ENCODE measurements around the gene GXYLT1. TPM values are rescaled to one million over a fixed set of nuclear protein-coding genes. Genes with fewer than 3 reads are reported as not detected.

GXYLT1 gene
- total RNA-seq, 2 donors from 2014 or later, result 7.0 to 17.9 TPM

DNA sequence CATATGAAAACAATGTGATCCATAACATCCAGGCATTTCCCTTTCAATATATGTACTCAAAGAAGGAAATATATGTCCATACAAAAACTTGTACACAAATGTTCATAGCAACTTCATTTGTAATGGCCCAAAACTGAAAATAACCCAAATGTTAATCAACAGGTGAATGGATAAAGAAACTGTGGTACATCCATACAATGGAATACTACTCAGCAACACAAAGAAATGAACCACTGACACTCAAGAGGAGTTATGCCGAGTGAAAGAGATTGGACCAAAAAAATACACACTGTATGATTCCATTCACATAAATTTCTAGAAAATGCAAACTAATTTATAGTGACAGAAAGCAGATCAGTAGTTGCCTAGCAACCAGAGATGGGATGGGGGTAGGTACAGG lies 30.3 kb upstream of the GXYLT1 start:
- ATAC-seq (ENCODE audit: insufficient number of reproducible peaks, low FRiP score, low read depth), result no peak
- no peak overlapping the region for H3K4me3 ChIP-seq
- no peak for TF ChIP-seq CTCF (IDR thresholded peaks at IDR 0.05)
- H3K27me3 ChIP-seq (replicated peaks; ENCODE audit: insufficient read depth), result no peaks in the 10 kb centered on the region
- DNase-seq (ENCODE audit: low spot score), result no peak
- H3K27ac ChIP-seq, result no peak overlapping the region
- no peaks in the 10 kb centered on the region for H3K36me3 ChIP-seq
- no peaks in the 10 kb centered on the region for H3K9me3 ChIP-seq
- H3K4me1 ChIP-seq (ENCODE audit: control insufficient read depth in 1 of 2, low read depth in 2 of 2), result peaks cover 0 to 8% of the 10 kb centered on the region in 2 donors

GRCh38 chr12:42173961-42174521 lies 29.4 kb upstream of the GXYLT1 start:
- H3K4me3 ChIP-seq, result no peak overlapping the region
- no peak overlapping the region for H3K27ac ChIP-seq
- H3K36me3 ChIP-seq, result no peaks in the 10 kb centered on the region
- H3K27me3 ChIP-seq (replicated peaks; ENCODE audit: insufficient read depth), result no peaks in the 10 kb centered on the region
- no peak for DNase-seq (ENCODE audit: low spot score)
- H3K9me3 ChIP-seq, result no peaks in the 10 kb centered on the region
- no peak for TF ChIP-seq CTCF (IDR thresholded peaks at IDR 0.05)
- H3K4me1 ChIP-seq (ENCODE audit: control insufficient read depth in 1 of 2, low read depth in 2 of 2), result peaks cover 0 to 1% of the 10 kb centered on the region in 2 donors
- ATAC-seq (ENCODE audit: insufficient number of reproducible peaks, low FRiP score, low read depth), result no peak

- Histone ChIP-seq H3K27ac (no peak overlapping the region), H3K9me3 (no peaks in the 10 kb centered on the region), H3K4me1 (ENCODE audit: control insufficient read depth in 1 of 2, low read depth in 2 of 2) (no peaks in the 10 kb centered on the region), H3K4me3 (no peak overlapping the region), H3K36me3 (no peaks in the 10 kb centered on the region), H3K27me3 (replicated peaks; ENCODE audit: insufficient read depth) (no peaks in the 10 kb centered on the region)
- ATAC-seq (ENCODE audit: insufficient number of reproducible peaks, low FRiP score, low read depth), result no peak
- no peak for DNase-seq (ENCODE audit: low spot score)
- no peak for TF ChIP-seq CTCF (IDR thresholded peaks at IDR 0.05)
Measured at GRCh38 chr12:42172441-42173210, 28.0 kb upstream of the GXYLT1 start.

- Histone ChIP-seq H3K4me1 (ENCODE audit: control insufficient read depth in 1 of 2, low read depth in 2 of 2) (peaks cover 3 to 4% of the 10 kb centered on the region in 2 donors), H3K27me3 (replicated peaks; ENCODE audit: insufficient read depth) (no peaks in the 10 kb centered on the region), H3K9me3 (no peaks in the 10 kb centered on the region), H3K4me3 (no peak overlapping the region), H3K27ac (no peak overlapping the region), H3K36me3 (no peaks in the 10 kb centered on the region)
- no peak for DNase-seq (ENCODE audit: low spot score)
- no peak for ATAC-seq (ENCODE audit: insufficient number of reproducible peaks, low FRiP score, low read depth)
- no peak for TF ChIP-seq CTCF (IDR thresholded peaks at IDR 0.05)
Measured at GRCh38 chr12:42167711-42168110, 23.0 kb upstream of the GXYLT1 start.

- ATAC-seq (ENCODE audit: insufficient number of reproducible peaks, low FRiP score, low read depth), result no peak
- no peak for DNase-seq (ENCODE audit: low spot score)
- no peak for TF ChIP-seq CTCF (IDR thresholded peaks at IDR 0.05)
- no peaks in the 10 kb centered on the region for H3K27me3 ChIP-seq (replicated peaks; ENCODE audit: insufficient read depth)
- H3K36me3 ChIP-seq, result no peaks in the 10 kb centered on the region
- H3K27ac ChIP-seq, result no peak overlapping the region
- no peak overlapping the region for H3K4me3 ChIP-seq
- H3K9me3 ChIP-seq, result no peaks in the 10 kb centered on the region
- peaks cover 4 to 10% of the 10 kb centered on the region in 2 donors for H3K4me1 ChIP-seq (ENCODE audit: control insufficient read depth in 1 of 2, low read depth in 2 of 2)
Measured at GRCh38 chr12:42166501-42166900, 21.8 kb upstream of the GXYLT1 start.

Measured in thoracic aorta (tissue), 2 donors.